A673 (cell line): ENCODE results near the gene LMAN1. TPM values are rescaled to one million over a fixed set of nuclear protein-coding genes. Genes with fewer than 3 reads are reported as not detected.

Experiments used
- BruUV-seq: library from RNA; stranded (reverse); fragments of 400-500 nt; replicated peaks from 2 replicates; lab custom pipeline; 2021; lab: Mats Ljungman, UMichigan
- CTCF ChIA-PET: fragments of 300-600 bp; sonication (Branson Sonifier 250); formaldehyde crosslinking; loops from one replicate; lab custom pipeline; 2022; ENCODE audit warnings: antibody characterized with exemption; lab: Charles Lee
- POLR2A ChIA-PET: fragments of 300-600 bp; sonication (Branson Sonifier 250); formaldehyde crosslinking; loops from one replicate; lab custom pipeline; 2022; ENCODE audit warnings: antibody characterized with exemption; ENCODE audit not compliant: low non-redundant PET; lab: Charles Lee
- DNase-seq: peaks from one replicate; pipeline ENCODE4 v3.0.0-alpha.2; 2015; ENCODE audit warnings: low spot score
- H3K27ac ChIP-seq: fragments of 200-600 bp; sonication (generic); 2 replicates; pipeline ENCODE4 v1.5.1; 2016; ENCODE audit warnings: mixed run types, low read depth, mild to moderate bottlenecking, mixed read lengths, antibody characterized with exemption, low read length; ENCODE audit not compliant: poor library complexity, severe bottlenecking
- H3K27me3 ChIP-seq: fragments of 200-600 bp; sonication (generic); replicated peaks from 2 replicates; pipeline ENCODE4 v1.6.1; 2017; ENCODE audit warnings: mixed run types, low read depth, mild to moderate bottlenecking, mixed read lengths, antibody characterized with exemption, low read length; ENCODE audit not compliant: insufficient read depth, poor library complexity
- H3K36me3 ChIP-seq: fragments of 200-600 bp; sonication (generic); 2 replicates; pipeline ENCODE4 v1.6.1; 2016; ENCODE audit warnings: mixed run types, mild to moderate bottlenecking, mixed read lengths, antibody characterized with exemption, low read length; ENCODE audit not compliant: insufficient read depth, poor library complexity, severe bottlenecking
- H3K4me1 ChIP-seq: fragments of 200-600 bp; sonication (generic); 2 replicates; pipeline ENCODE4 v1.6.1; 2017; ENCODE audit warnings: mixed run types, mild to moderate bottlenecking, mixed read lengths, antibody characterized with exemption, low read length; ENCODE audit not compliant: insufficient read depth, poor library complexity, severe bottlenecking
- H3K4me3 ChIP-seq: fragments of 200-600 bp; sonication (generic); 2 replicates; pipeline ENCODE4 v1.5.1; 2016; ENCODE audit warnings: low read depth, mixed run types, mild to moderate bottlenecking, mixed read lengths, low read length; ENCODE audit not compliant: poor library complexity, severe bottlenecking
- H3K9me3 ChIP-seq: fragments of 200-600 bp; sonication (generic); 2 replicates; pipeline ENCODE4 v1.6.1; 2016; ENCODE audit warnings: mixed run types, low read depth, mild to moderate bottlenecking, mixed read lengths, antibody characterized with exemption, low read length; ENCODE audit not compliant: poor library complexity, severe bottlenecking
- CTCF ChIP-seq: fragments of 300-800, 200-600 bp; sonication (generic); conservative IDR thresholded peaks from 2 replicates; pipeline ENCODE4 v1.5.1; 2017; ENCODE audit warnings: low read depth, mild to moderate bottlenecking, antibody characterized with exemption, low read length, moderate library complexity, mixed read lengths
- EZH2 ChIP-seq: fragments of 200-600 bp; sonication (generic); IDR thresholded peaks from 2 replicates; pipeline ENCODE4 v1.6.1; 2017; ENCODE audit warnings: borderline replicate concordance, low read depth, mild to moderate bottlenecking, mixed read lengths, antibody characterized with exemption, low read length; ENCODE audit not compliant: poor library complexity, severe bottlenecking
- intact Hi-C: fragments of 100-400 bp; cut with micrococcal nuclease; formaldehyde crosslinking; loops from one replicate; pipeline ENCODE4 v1.10.0; 2022; ENCODE audit not compliant: unreplicated experiment
- total RNA-seq: library from RNA; stranded (reverse); gene quantifications from 2 replicates; pipeline ENCODE4 v1.2.3, GENCODE V29; 2021

Gene LMAN1
- total RNA-seq, 1 experiment from 2014 or later = 106 TPM

GRCh38 chr18:59344996-59345395 lies 14.1 kb downstream of the LMAN1 start:
- BruUV-seq = no TSS peak
- POLR2A ChIA-PET = no interaction called here

GRCh38 chr18:59343926-59344325 lies 15.1 kb downstream of the LMAN1 start:
- intact Hi-C loops = no loop called here
- ChIA-PET POLR2A (no interaction called here), CTCF (no interaction called here)

More at GRCh38 chr18:59344996-59345395, 14.1 kb downstream of the LMAN1 start:
- Histone ChIP-seq H3K27ac (no peak overlapping the region), H3K27me3 (no peaks in the 10 kb centered on the region), H3K36me3 (peaks cover 99% of the 10 kb centered on the region), H3K4me1 (no peaks in the 10 kb centered on the region), H3K9me3 (peaks cover 25% of the 10 kb centered on the region), H3K4me3 (no peak overlapping the region)
- CTCF ChIA-PET = no interaction called here
- TF ChIP-seq CTCF (no peak), EZH2 (no peak)
- DNase-seq = no peak
- intact Hi-C loops = no loop called here

GRCh38 chr18:59340817-59341216 lies 18.2 kb downstream of the LMAN1 start:
- ChIA-PET POLR2A (no interaction called here), CTCF (interaction anchor here (0.5 kb wide), 1 partner anchor 31 kb away, joined by 10 read pairs; no protein-coding TSS in a partner anchor)
- H3K27ac ChIP-seq = no peak overlapping the region
- intact Hi-C loops = no loop called here
- no peak overlapping the region for H3K4me3 ChIP-seq
- H3K9me3 ChIP-seq = peaks cover 32% of the 10 kb centered on the region
- DNase-seq = no peak
- H3K27me3 ChIP-seq = no peaks in the 10 kb centered on the region
- peaks cover 100% of the 10 kb centered on the region for H3K36me3 ChIP-seq
- BruUV-seq = no TSS peak
- TF ChIP-seq CTCF (no peak), EZH2 (no peak)
- no peaks in the 10 kb centered on the region for H3K4me1 ChIP-seq

More at GRCh38 chr18:59343926-59344325, 15.1 kb downstream of the LMAN1 start:
- no peak overlapping the region for H3K27ac ChIP-seq
- H3K36me3 ChIP-seq = peaks cover 99% of the 10 kb centered on the region
- no TSS peak for BruUV-seq
- no peak overlapping the region for H3K4me3 ChIP-seq
- H3K9me3 ChIP-seq = peaks cover 32% of the 10 kb centered on the region
- H3K27me3 ChIP-seq = no peaks in the 10 kb centered on the region
- DNase-seq = no peak
- TF ChIP-seq EZH2 (no peak), CTCF (no peak)
- no peaks in the 10 kb centered on the region for H3K4me1 ChIP-seq
